SJCRH30 (cell line): ENCODE data around the gene CPS1. TPM values are rescaled to one million over a fixed set of nuclear protein-coding genes. Genes with fewer than 3 reads are reported as not detected.

Experiments used
- DNase-seq, 2 experiments: peaks; one replicate each; pipeline ENCODE4 v3.0.0-alpha.2; 2015 to 2020
- H3K27ac ChIP-seq: fragments of 250-450 bp; sonication (Bioruptor Pico); 2 replicates; pipeline ENCODE4 v1.5.1; 2020; ENCODE audit warnings: mild to moderate bottlenecking, moderate library complexity
- H3K27me3 ChIP-seq: fragments of 250-450 bp; sonication (Bioruptor Pico); 2 replicates; pipeline ENCODE4 v1.5.1; 2020; ENCODE audit warnings: mild to moderate bottlenecking, moderate library complexity
- H3K36me3 ChIP-seq: fragments of 250-450 bp; sonication (Bioruptor Pico); 2 replicates; pipeline ENCODE4 v1.5.1; 2020; ENCODE audit warnings: mild to moderate bottlenecking, moderate library complexity
- H3K4me1 ChIP-seq: fragments of 250-450 bp; sonication (Bioruptor Pico); 2 replicates; pipeline ENCODE4 v1.5.1; 2020; ENCODE audit warnings: mild to moderate bottlenecking, moderate library complexity
- H3K4me3 ChIP-seq: fragments of 250-450 bp; sonication (Bioruptor Pico); 2 replicates; pipeline ENCODE4 v1.5.1; 2020; ENCODE audit warnings: mild to moderate bottlenecking, moderate library complexity
- H3K9me3 ChIP-seq: fragments of 250-450 bp; sonication (Bioruptor Pico); replicated peaks from 2 replicates; pipeline ENCODE4 v1.5.1; 2020; ENCODE audit warnings: mild to moderate bottlenecking, moderate library complexity
- total RNA-seq: library from RNA; depleted of rRNA; stranded (reverse); fragments of >200 nt; shearing (Covaris generic); gene quantifications from 2 replicates; pipeline ENCODE4 v1.2.3, GENCODE V29; 2014

Gene CPS1
- total RNA-seq, 1 experiment from 2014 or later: 26.4 TPM

DNA sequence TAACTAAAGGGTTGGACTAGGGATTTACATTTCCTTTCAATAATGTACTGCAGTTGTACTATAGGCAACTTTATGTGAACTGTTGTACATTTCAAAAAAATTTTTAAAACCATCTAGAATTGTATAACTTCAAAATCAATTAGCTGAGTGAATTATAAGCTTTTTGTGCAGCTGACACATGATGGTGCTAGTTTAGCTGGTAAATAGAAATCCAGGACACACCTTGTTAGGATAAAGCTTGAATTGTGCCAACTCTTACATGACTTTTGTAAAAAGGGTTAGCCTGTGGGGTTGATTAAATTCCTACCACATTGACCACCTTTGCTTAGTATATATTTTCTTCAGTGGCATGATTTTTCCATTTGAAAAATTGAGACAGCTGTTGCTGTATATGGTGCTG lies 104.4 kb downstream of the CPS1 start:
- Histone ChIP-seq H3K27ac (no peak overlapping the region), H3K9me3 (no peaks in the 10 kb centered on the region; the same call in 1 of the 2 replicates), H3K4me1 (no peaks in the 10 kb centered on the region), H3K4me3 (no peak overlapping the region), H3K36me3 (no peaks in the 10 kb centered on the region), H3K27me3 (no peaks in the 10 kb centered on the region)
- no peak for DNase-seq

DNA sequence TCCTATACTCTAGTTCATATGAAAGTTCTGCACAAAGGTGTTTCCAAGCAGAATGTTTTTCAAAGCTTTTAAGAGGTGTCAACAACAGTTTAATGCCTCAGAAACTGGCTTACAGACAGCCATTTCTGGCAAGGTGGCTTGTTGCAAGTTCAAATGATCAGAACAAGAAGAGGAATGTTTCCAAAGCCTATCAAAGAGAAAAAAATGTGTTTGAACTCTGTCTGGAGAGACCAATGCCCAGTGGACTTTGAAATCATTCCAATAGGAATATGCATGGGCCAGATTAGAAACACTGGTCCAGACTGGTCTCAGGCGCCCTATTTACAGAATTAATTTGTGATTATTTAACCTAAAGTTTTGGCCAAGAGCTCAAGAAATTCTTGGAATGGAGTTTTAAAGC lies 106.2 kb downstream of the CPS1 start:
- Histone ChIP-seq H3K9me3 (no peaks in the 10 kb centered on the region; the same call in 1 of the 2 replicates), H3K4me1 (no peaks in the 10 kb centered on the region), H3K36me3 (no peaks in the 10 kb centered on the region), H3K27me3 (no peaks in the 10 kb centered on the region), H3K4me3 (no peak overlapping the region), H3K27ac (no peak overlapping the region)
- DNase-seq: no peak

DNA sequence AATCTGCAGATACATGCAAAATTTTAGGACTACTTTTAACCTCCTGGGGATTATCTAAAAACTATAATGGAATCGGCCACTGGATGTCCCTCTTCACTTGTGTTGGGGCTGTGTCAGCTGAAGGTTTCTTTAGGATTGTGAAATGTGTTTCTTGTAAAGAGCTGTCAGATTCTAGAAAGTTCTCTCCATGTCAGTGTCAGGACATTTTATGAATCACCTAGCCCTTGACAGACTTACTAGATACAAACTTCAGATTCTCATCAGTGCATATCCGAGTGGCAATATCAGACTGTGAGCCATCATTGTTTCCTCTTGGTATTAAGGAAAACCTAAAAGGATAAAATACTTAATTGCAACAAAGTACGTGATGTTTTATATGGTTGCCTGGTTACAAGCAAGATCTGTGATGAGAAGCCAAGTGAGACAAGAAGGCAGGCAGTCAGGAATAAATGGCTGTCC lies 107.3 kb downstream of the CPS1 start:
- H3K4me3 ChIP-seq: no peak overlapping the region
- H3K27me3 ChIP-seq: no peaks in the 10 kb centered on the region
- no peak overlapping the region for H3K27ac ChIP-seq
- no peaks in the 10 kb centered on the region; the same call in 1 of the 2 replicates for H3K9me3 ChIP-seq
- H3K36me3 ChIP-seq: no peaks in the 10 kb centered on the region
- peak; percentile 2 to 34 for DNase-seq
- no peaks in the 10 kb centered on the region for H3K4me1 ChIP-seq

DNA sequence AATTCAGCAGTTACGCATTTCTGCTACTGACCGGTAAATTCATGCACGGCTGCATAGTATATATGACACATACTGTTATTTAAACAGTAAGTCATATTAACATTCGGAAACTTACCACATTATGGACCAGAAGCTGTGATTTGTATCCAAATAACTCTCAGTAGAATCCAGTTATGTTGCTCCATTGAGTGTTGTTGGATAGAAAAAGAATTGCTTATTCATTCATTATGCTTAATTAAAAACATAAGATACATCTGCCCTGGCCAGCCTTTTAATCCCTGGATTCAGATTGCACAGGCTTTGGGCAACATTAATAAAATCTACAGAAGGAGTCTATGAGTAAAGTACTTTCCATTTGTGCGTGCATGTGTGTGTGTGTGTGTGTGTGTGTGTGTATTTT lies 111.3 kb downstream of the CPS1 start:
- Histone ChIP-seq H3K36me3 (no peaks in the 10 kb centered on the region), H3K4me1 (no peaks in the 10 kb centered on the region), H3K9me3 (no peaks in the 10 kb centered on the region), H3K4me3 (no peak overlapping the region), H3K27me3 (no peaks in the 10 kb centered on the region), H3K27ac (no peak overlapping the region)
- DNase-seq: no peak

DNA sequence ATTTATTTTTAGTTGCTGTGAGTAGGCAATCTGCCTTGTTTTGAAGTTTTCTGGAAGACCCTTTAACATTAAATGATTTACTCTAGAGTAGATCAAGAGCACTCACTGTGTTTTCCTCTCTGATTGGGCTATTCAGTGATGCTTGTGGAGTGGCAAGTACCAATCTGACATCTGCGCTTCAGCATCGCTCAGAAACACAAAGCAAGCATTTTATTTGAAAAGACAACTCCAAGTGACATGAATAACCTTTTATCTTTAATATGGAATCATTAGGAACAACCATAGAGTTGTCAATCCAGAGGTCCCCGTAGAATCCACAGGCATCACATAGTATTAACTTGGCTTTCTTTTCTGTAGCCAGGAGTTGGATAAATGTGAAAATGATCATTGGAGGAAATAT lies 114.7 kb downstream of the CPS1 start:
- no peaks in the 10 kb centered on the region for H3K4me1 ChIP-seq
- H3K9me3 ChIP-seq: no peaks in the 10 kb centered on the region
- H3K27ac ChIP-seq: no peak overlapping the region
- no peak overlapping the region for H3K4me3 ChIP-seq
- no peaks in the 10 kb centered on the region for H3K36me3 ChIP-seq
- no peak for DNase-seq
- no peaks in the 10 kb centered on the region for H3K27me3 ChIP-seq

DNA sequence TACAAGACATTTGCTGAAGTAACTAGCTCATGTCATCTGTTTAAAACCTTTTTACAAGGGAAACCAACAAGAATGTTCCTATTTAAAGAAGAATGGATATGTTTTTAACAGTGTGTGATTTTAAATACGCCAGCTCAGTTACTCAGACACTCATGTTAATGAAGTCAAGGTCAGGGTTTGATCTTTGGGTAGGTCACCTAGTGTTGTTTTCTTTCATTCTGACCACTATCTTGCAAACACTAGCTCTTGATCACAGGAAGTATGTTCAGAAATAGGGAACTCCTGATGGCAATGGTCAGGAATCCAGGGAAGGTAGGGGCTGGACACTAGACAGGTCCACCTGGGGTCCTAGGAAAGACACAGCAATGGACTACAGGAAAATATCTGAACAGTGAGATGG lies 116.7 kb downstream of the CPS1 start:
- no peaks in the 10 kb centered on the region for H3K9me3 ChIP-seq
- no peaks in the 10 kb centered on the region for H3K27me3 ChIP-seq
- no peaks in the 10 kb centered on the region for H3K4me1 ChIP-seq
- no peaks in the 10 kb centered on the region for H3K36me3 ChIP-seq
- no peak overlapping the region for H3K27ac ChIP-seq
- no peak overlapping the region for H3K4me3 ChIP-seq
- no peak for DNase-seq

DNA sequence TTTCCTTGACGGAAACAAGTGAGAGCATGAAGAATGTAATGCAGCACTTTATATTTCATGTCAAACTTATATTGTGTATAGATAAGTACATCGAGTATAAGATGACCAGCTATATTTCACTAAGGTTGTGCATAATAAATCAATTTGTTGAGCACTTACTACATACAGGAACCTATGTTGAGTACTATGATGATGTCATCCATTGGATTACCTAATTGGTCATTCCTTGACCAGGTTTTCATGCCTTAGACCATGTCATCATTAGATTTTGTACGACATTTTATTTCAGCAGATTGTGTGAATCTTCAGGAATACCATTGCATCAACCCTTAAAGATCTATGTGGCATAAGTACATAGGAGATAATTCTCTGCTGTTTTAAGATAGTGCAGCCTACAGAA lies 119.7 kb downstream of the CPS1 start:
- Histone ChIP-seq H3K27me3 (no peaks in the 10 kb centered on the region), H3K4me1 (no peaks in the 10 kb centered on the region), H3K4me3 (no peak overlapping the region), H3K27ac (no peak overlapping the region), H3K36me3 (no peaks in the 10 kb centered on the region), H3K9me3 (no peaks in the 10 kb centered on the region)
- DNase-seq: no peak

DNA sequence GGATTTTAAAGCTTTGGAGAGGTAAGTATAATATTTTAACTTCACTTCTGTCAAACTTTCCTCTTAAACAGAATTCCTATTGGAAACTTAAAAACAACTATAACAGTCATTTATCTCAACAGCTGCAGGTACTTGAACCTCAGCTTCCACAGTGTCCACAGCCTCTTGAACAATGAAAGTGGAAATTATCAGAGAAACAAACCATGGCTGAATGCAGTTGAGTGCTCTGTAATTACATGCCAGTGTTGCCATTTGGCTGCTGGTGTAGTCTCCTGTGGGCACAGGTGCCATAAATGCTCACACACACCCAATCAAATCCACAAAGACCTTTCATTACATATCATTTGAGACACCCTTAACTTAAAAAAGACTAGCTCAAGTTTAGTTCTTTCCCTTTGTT lies 125.1 kb downstream of the CPS1 start:
- no peaks in the 10 kb centered on the region for H3K36me3 ChIP-seq
- H3K27me3 ChIP-seq: no peaks in the 10 kb centered on the region
- H3K9me3 ChIP-seq: no peaks in the 10 kb centered on the region

DNA sequence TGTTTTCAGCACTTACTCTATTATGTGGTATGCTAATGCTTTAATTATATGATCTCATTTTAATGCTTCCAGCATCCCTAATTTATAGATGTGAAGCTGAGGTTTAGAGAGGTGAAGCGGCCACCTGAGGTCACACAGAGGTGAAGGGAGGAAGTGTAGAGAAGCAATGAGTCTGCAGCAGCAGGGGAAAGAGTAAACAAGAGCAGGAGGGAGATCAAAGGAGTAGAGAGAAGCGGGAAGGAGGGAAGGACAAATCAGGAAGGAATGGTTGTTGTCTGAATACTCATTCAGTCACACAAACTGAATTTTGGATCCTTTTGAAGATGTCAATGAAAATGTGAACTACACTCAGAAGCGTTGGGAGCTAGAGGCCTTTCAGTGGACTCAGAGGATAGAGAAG lies 130.0 kb downstream of the CPS1 start:
- Histone ChIP-seq H3K4me1 (peaks cover 6% of the 10 kb centered on the region; the same call in 1 of the 2 replicates), H3K27ac (no peak overlapping the region)
- DNase-seq: no peak

More for the DNA sequence above, 125.1 kb downstream of the CPS1 start:
- no peak for DNase-seq
- H3K27ac ChIP-seq: no peak overlapping the region
- no peaks in the 10 kb centered on the region for H3K4me1 ChIP-seq
- H3K4me3 ChIP-seq: no peak overlapping the region

DNA sequence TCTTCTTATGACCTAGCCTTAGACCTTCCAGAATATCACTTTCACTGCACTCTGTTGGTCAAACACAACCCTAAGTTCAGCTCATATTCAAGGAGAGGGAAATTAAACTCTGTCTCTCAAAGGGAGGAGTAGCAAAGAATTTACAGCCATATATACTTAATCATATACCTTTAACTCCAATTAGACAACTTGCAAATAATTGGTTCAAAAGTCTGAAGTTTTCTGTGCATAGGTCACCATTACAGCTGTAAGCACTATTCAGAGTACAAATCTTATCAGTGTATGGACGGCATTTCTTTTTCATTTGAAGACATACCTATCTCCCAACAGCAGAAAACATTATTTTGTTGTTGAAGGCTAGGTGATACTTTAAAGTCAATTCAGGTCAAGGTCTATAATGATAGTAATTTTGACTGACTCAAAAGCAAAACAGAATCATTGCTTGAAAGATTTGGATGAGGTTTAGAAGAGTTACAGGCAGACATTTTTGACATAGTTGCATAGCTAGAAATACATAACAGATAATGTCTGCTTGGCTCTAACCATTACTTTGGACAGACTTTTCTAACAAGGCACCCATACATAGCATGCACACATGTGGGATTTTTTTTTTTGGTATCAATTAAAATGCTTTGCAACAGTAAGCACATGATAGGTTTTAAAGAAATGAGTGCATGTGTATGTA lies 131.5 kb downstream of the CPS1 start:
- no peaks in the 10 kb centered on the region for H3K36me3 ChIP-seq

More for the DNA sequence above, 130.0 kb downstream of the CPS1 start:
- H3K9me3 ChIP-seq: no peaks in the 10 kb centered on the region
- H3K36me3 ChIP-seq: no peaks in the 10 kb centered on the region
- H3K4me3 ChIP-seq: no peak overlapping the region
- H3K27me3 ChIP-seq: no peaks in the 10 kb centered on the region

DNA sequence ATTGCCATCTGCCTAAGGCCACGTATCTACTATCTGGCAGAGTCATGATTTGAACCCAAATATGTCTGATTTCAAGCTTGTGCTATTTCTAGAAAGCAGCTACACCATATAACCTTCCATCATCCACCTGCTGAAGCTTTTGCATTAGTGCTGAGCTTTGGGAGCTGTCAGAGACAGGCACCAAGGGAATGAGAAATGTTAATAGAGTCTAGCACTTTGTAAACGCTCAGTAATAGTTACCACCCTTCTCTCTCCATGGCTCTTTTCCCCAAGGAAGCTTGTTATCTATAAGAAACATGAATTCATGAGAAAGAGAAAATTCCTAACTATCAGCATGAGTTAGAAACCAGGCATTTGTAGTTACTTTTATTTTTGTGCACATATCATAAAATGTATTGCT lies 151.5 kb downstream of the CPS1 start:
- no peaks in the 10 kb centered on the region for H3K36me3 ChIP-seq

More for the DNA sequence above, 131.5 kb downstream of the CPS1 start:
- H3K4me3 ChIP-seq: no peak overlapping the region
- H3K27me3 ChIP-seq: no peaks in the 10 kb centered on the region
- H3K9me3 ChIP-seq: no peaks in the 10 kb centered on the region
- H3K27ac ChIP-seq: no peak overlapping the region
- no peak for DNase-seq
- H3K4me1 ChIP-seq: peaks cover 6% of the 10 kb centered on the region; the same call in 1 of the 2 replicates

DNA sequence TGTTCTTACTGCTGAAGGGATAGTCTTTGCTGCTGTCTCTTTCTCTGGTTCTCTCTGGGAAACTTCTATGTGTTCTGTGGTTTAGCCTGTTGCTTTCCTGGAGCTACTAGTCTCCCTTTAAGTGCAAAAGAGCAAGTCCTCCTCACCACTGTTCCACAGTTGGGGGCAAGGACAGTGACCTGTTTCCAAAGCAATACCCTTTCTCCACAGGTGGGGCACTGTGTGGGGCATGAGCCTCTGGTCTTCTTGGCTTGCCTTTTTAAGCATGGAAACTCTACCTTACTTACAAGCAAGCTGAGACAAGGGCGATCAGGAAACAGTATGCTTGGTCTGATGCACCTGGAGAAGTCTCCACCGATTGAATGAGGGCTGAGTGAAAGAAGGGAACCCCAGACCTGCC lies 156.7 kb downstream of the CPS1 start:
- Histone ChIP-seq H3K27ac (no peak overlapping the region), H3K4me3 (no peak overlapping the region), H3K27me3 (no peaks in the 10 kb centered on the region), H3K4me1 (no peaks in the 10 kb centered on the region; the same call in 1 of the 2 replicates), H3K36me3 (no peaks in the 10 kb centered on the region), H3K9me3 (no peaks in the 10 kb centered on the region)
- DNase-seq: no peak

More for the DNA sequence above, 151.5 kb downstream of the CPS1 start:
- H3K4me3 ChIP-seq: no peak overlapping the region
- H3K9me3 ChIP-seq: no peaks in the 10 kb centered on the region
- H3K27ac ChIP-seq: no peak overlapping the region
- H3K4me1 ChIP-seq: peaks cover 13% of the 10 kb centered on the region
- no peak for DNase-seq
- no peaks in the 10 kb centered on the region for H3K27me3 ChIP-seq

DNA sequence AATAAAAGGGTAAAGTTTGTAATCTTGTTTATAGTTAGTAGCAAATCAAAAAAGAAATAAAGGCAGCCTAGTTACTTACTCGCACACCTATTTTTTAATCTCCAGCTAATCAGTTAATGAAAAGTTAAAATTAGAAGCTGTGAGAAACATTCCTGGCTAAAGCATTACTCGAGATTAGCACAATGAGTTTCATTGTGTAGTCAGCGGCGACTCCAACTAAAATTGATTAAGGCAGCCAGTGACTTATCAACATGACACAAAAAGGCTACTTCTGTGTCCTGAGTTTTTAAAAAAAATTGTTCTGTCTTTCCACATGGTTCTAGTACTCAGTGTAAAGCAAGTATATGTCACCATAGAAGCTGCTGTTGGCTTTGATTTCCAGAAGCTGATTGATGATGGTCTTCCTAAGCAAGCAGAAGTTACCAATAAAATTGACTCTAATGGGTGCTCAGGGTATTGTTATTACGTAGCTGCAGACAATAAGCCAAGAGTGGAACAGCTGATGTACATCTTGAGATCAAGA lies 159.2 kb downstream of the CPS1 start:
- DNase-seq: no peak
- no peaks in the 10 kb centered on the region for H3K36me3 ChIP-seq
- H3K9me3 ChIP-seq: no peaks in the 10 kb centered on the region
- H3K4me1 ChIP-seq: no peaks in the 10 kb centered on the region; the same call in 1 of the 2 replicates
- H3K27ac ChIP-seq: no peak overlapping the region
- no peak overlapping the region for H3K4me3 ChIP-seq
- no peaks in the 10 kb centered on the region for H3K27me3 ChIP-seq

DNA sequence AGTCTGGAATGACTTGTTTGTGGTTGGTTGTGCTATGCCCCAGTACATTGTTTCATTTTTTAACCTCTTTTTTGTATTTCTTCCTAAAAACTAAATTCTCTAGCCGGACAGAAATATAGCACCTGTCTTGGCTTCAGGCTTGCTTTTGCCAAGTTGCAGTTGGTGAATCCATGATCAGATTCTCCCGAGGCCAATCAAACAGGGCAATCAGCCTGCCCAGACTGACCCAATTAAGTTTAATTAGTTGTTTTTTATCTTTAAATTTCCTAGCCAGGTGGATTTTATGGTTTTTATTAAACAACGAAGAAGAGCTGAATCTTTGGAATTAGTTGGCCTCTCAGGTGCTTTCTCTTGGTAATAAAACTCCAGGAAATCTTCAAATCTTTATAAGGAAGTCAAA lies 162.1 kb downstream of the CPS1 start:
- no peak overlapping the region for H3K4me3 ChIP-seq
- H3K4me1 ChIP-seq: 0 out of 2 replicates have a peak, but pooled peaks cover 2% of the 10 kb centered on the region
- no peaks in the 10 kb centered on the region for H3K27me3 ChIP-seq
- H3K27ac ChIP-seq: no peak overlapping the region
- no peak for DNase-seq
- no peaks in the 10 kb centered on the region for H3K36me3 ChIP-seq
- no peaks in the 10 kb centered on the region for H3K9me3 ChIP-seq

DNA sequence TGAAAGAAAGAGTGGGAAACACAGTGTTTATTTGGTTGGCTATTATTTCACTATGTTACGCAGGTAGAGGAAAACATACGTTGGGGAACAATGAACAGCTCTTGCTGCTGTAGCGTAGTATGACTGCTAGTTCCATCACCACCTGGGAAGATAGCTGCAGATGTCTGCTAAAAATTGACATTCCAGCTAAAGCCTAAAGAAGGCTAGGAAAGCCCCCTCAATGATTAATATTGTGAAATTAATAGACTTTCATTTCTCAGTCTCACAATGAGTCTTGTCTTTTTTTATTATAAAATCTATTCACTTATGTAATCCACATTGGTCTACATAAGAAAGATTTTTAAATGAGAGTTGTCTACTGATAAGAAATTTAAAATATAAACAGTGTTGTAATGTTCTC lies 165.7 kb downstream of the CPS1 start:
- DNase-seq: no peak
- H3K4me1 ChIP-seq: peaks cover 2% of the 10 kb centered on the region; the same call in 1 of the 2 replicates
- H3K4me3 ChIP-seq: no peak overlapping the region
- no peaks in the 10 kb centered on the region for H3K27me3 ChIP-seq
- H3K27ac ChIP-seq: no peak overlapping the region
- no peaks in the 10 kb centered on the region for H3K9me3 ChIP-seq
- no peaks in the 10 kb centered on the region for H3K36me3 ChIP-seq

DNA sequence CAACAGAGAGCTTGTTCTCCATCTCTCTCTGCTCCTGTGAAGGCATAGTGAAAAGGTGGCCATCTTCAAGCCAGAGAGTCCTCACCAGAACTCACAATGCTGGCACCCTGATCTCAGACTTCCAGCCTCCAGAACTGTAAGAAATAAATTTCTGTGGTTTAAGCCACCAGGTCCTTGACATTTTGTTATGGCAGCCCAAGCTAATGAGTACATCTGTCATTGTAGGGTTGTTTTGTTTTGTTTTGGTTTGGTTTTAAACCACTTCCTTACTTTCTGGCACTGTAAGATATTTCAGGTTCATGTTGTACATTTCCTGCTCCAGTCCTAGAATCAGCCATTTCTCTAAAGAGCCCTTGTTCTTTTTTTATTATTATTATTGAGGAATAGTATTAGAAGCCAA lies 171.2 kb downstream of the CPS1 start:
- no peaks in the 10 kb centered on the region for H3K9me3 ChIP-seq
- H3K36me3 ChIP-seq: no peaks in the 10 kb centered on the region
- no peaks in the 10 kb centered on the region for H3K27me3 ChIP-seq
- no peak for DNase-seq
- H3K27ac ChIP-seq: no peak overlapping the region
- H3K4me3 ChIP-seq: no peak overlapping the region
- peaks cover 7% of the 10 kb centered on the region for H3K4me1 ChIP-seq
